GM10266 (cell line): Measurements from ENCODE around the gene COQ2.

ENCODE experiments used
- DNase-seq: peaks from one replicate; pipeline ENCODE4 v3.0.0; 2012; ENCODE audit errors: extremely low spot score
- CTCF ChIP-seq: IDR thresholded peaks from 2 replicates; pipeline ENCODE4 v1.5.1; 2012; ENCODE audit warnings: mild to moderate bottlenecking, low read depth; ENCODE audit not compliant: control insufficient read depth, insufficient read depth; ENCODE audit errors: missing control alignments

COQ2 gene

DNA sequence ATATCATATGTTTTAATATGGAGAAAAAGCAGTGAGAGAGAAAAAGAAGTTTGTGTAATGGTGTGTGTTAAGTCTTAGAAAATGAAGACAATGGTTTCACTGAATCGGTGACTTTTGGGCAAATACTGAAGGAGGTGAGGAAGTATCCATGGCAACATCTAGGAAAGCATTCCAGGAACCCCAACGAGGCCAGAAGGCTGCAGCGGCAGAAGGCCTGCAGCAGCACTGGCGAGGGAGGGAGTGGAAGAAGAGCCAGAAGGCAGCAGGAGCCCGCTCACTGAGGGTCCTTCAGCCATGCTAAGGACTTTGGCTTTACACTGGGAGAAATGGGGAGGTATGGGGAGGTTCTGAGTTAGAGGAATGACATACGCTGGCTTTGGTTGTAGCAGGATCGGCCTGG is 26.8 kb downstream of the COQ2 start:
- DNase-seq: no peak
- TF ChIP-seq CTCF: no peak

GRCh38 chr4:83255584-83255983 is 29.0 kb downstream of the COQ2 start:
- no peak for TF ChIP-seq CTCF
- DNase-seq: no peak

- peak; percentile 79 for TF ChIP-seq CTCF
These were observed 31.7 kb downstream of the COQ2 start for GRCh38 chr4:83252782-83253405.

GRCh38 chr4:83251447-83251830 is 33.2 kb downstream of the COQ2 start:
- no peak for DNase-seq

More at GRCh38 chr4:83252782-83253405, 31.7 kb downstream of the COQ2 start:
- DNase-seq: peak; percentile 53

GRCh38 chr4:83250687-83251446 is 33.7 kb downstream of the COQ2 start:
- no peak for TF ChIP-seq CTCF
- DNase-seq: no peak

More at GRCh38 chr4:83251447-83251830, 33.2 kb downstream of the COQ2 start:
- no peak for TF ChIP-seq CTCF

DNA sequence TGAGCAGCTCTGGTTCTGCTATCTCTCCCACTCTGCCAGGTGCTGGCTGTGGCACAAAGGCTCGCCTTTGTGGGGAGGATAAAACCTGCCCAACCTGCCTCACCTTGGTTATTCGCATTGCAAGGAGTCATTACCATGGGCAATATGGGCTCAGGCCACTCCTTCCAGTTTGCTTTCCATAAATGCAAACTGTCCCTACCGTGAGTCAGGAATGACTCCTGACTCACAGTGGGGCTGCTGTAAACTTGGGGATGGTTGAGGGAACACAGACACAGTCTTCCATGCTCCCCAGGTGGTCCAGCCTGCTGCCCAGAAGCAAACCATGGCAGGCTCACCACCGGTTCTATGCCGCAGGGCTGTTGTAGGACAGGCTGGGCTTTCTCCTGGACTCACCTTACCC is 36.1 kb downstream of the COQ2 start:
- no peak for DNase-seq
- no peak for TF ChIP-seq CTCF

DNA sequence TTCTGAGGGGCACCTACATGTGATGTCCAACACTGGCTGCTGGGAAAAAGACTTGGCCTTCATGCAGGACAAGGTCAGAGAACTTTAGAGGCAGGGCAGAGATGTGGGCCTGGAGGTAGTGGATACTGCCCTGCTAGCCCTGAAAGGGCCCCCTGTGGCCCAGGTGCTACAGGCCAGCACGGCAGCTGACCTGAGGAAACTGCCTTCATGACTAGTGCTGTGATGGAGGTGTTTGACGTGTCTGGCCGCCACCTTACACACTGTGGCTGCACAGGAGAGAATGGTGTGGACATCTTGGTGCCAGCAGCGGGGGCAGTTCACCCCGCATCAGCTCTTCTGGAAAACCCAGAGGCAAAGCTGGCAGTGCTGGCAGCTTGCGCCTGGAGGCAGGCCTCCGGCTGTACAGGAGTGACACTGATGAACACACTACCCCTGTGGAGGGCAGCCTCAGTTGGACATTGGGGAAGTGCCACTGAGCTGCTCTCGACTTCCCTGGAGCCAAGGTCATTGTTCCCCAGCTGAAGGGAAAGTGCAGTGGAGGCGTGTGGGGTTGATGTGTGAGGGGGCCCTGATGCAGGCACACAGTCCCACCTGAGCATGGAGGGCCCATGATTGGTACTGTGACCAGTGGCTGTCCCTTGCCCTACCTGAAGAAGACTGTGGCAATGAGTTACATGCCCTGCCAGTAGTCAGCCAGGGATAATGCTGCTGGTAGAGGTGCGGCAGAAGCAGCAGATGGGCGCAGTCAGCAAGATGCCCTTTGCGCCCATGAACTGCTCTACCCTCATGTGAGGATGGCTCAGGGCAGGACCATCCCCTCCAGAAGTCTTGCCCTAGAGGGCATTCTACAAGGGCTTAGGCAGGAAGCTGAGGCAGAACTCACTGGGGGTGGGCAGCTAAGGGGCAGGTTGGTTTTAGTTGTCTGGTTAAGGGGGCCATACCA is 36.9 kb downstream of the COQ2 start:
- TF ChIP-seq CTCF: no peak
- no peak for DNase-seq
